ENCODE measurements around the gene C5orf47.

- TF ChIP-seq CTCF (conservative IDR thresholded peaks at IDR 0.05; ENCODE audit: low read depth, low read length) (no peak), EZH2 (IDR thresholded peaks at IDR 0.05; ENCODE audit: borderline replicate concordance, low read depth, low read length, poor library complexity, severe bottlenecking) (no peak)
Observed at GRCh38 chr5:174052636-174053035, 63.7 kb downstream of the C5orf47 start.

All from A673 (cell line).